WTC11 (cell line): Measurements from ENCODE around the gene AKAP10. TPM values are rescaled to one million over a fixed set of nuclear protein-coding genes. Genes with fewer than 3 reads are reported as not detected.
A peak's percentile ranks its signal among the peaks of the same experiment; 100 is the strongest.

Experiments used
- ATAC-seq: fragments of 200-7000 bp; cut with Tn5 transposase; 2 replicates; pipeline ENCODE4 v1.10.0; 2021; ENCODE audit warnings: mild to moderate bottlenecking, moderate library complexity
- CTCF ChIA-PET: fragments of 300-600 bp; sonication (Branson Sonifier 250); formaldehyde crosslinking; loops from one replicate; lab custom pipeline; 2021; ENCODE audit warnings: antibody characterized with exemption; lab: Charles Lee
- POLR2A ChIA-PET: fragments of 350-600 bp; sonication (Branson Sonifier 250); formaldehyde crosslinking; loops from one replicate; lab custom pipeline; 2021; ENCODE audit warnings: antibody characterized with exemption; lab: Charles Lee
- DNase-seq: peaks from one replicate; pipeline ENCODE4 v3.0.0; 2021; ENCODE audit warnings: low spot score
- H3K27ac Mint-ChIP-seq: 2 replicates; pipeline ENCODE4 v1.8.0; 2021; ENCODE audit warnings: mixed read lengths
- H3K27me3 Mint-ChIP-seq: 2 replicates; pipeline ENCODE4 v1.8.0; 2021; ENCODE audit warnings: low read depth, mild to moderate bottlenecking, moderate library complexity, mixed read lengths
- H3K36me3 Mint-ChIP-seq: 2 replicates; pipeline ENCODE4 v1.8.0; 2021; ENCODE audit warnings: mixed read lengths
- H3K4me1 Mint-ChIP-seq: 2 replicates; pipeline ENCODE4 v1.8.0; 2022; ENCODE audit warnings: mixed read lengths
- H3K4me3 Mint-ChIP-seq: 2 replicates; pipeline ENCODE4 v1.8.0; 2021; ENCODE audit warnings: mild to moderate bottlenecking, moderate library complexity, mixed read lengths
- H3K9me3 Mint-ChIP-seq: 2 replicates; pipeline ENCODE4 v1.8.0; 2021; ENCODE audit warnings: mixed read lengths
- CREB1 ChIP-seq: sonication (generic); formaldehyde crosslinking; IDR thresholded peaks from 2 replicates; pipeline ENCODE4 v1.8.0; 2023; ENCODE audit warnings: mild to moderate bottlenecking, missing genetic modification reagents
- CTCF ChIP-seq: fragments of 200-600 bp; IDR thresholded peaks from 2 replicates; pipeline ENCODE4 v1.8.0; 2022; ENCODE audit warnings: antibody characterized with exemption
- ELF4 ChIP-seq: sonication (generic); formaldehyde crosslinking; IDR thresholded peaks from 2 replicates; pipeline ENCODE4 v1.8.1; 2022; ENCODE audit warnings: low read depth, mild to moderate bottlenecking, moderate library complexity, missing genetic modification reagents
- FOXP1 ChIP-seq: sonication (generic); formaldehyde crosslinking; IDR thresholded peaks from 2 replicates; pipeline ENCODE4 v1.8.0; 2022; ENCODE audit warnings: missing genetic modification reagents, mild to moderate bottlenecking, moderate library complexity, borderline replicate concordance
- GABPB1 ChIP-seq: sonication (generic); formaldehyde crosslinking; IDR thresholded peaks from 2 replicates; pipeline ENCODE4 v1.8.1; 2023; ENCODE audit warnings: mild to moderate bottlenecking, missing genetic modification reagents
- IRF1 ChIP-seq: sonication (generic); formaldehyde crosslinking; IDR thresholded peaks from 2 replicates; pipeline ENCODE4 v1.8.0; 2023; ENCODE audit warnings: missing genetic modification reagents
- IRF2 ChIP-seq: sonication (generic); formaldehyde crosslinking; IDR thresholded peaks from 2 replicates; pipeline ENCODE4 v1.8.0; 2022; ENCODE audit warnings: low read depth, missing genetic modification reagents, borderline replicate concordance
- JUN ChIP-seq: sonication (generic); formaldehyde crosslinking; IDR thresholded peaks from 2 replicates; pipeline ENCODE4 v1.8.0; 2023; ENCODE audit warnings: mild to moderate bottlenecking, missing genetic modification reagents
- MXD4 ChIP-seq: fragments of 250-450 bp; sonication (Bioruptor Pico); IDR thresholded peaks from 2 replicates; pipeline ENCODE4 v1.8.0; 2021; ENCODE audit warnings: mild to moderate bottlenecking, moderate library complexity, borderline replicate concordance
- NFE2L1 ChIP-seq: sonication (generic); formaldehyde crosslinking; IDR thresholded peaks from 2 replicates; pipeline ENCODE4 v1.8.1; 2023; ENCODE audit warnings: missing genetic modification reagents
- NR1H2 ChIP-seq: sonication (generic); formaldehyde crosslinking; IDR thresholded peaks from 2 replicates; pipeline ENCODE4 v1.9.0; 2021; ENCODE audit warnings: mild to moderate bottlenecking, moderate library complexity, missing genetic modification reagents
- OVOL2 ChIP-seq: fragments of 250-450 bp; sonication (Bioruptor Pico); IDR thresholded peaks from 2 replicates; pipeline ENCODE4 v1.9.0; 2021; ENCODE audit warnings: mild to moderate bottlenecking, borderline replicate concordance
- PRDM15 ChIP-seq: sonication (generic); formaldehyde crosslinking; IDR thresholded peaks from 2 replicates; pipeline ENCODE4 v1.8.0; 2022; ENCODE audit warnings: missing genetic modification reagents
- PRRX2 ChIP-seq: fragments of 250-450 bp; sonication (Bioruptor Pico); IDR thresholded peaks from 2 replicates; pipeline ENCODE4 v1.8.0; 2021; ENCODE audit warnings: mild to moderate bottlenecking
- SOX15 ChIP-seq: fragments of 250-450 bp; sonication (Bioruptor Pico); IDR thresholded peaks from 2 replicates; pipeline ENCODE4 v1.9.0; 2021; ENCODE audit warnings: mild to moderate bottlenecking
- TEAD1 ChIP-seq: sonication (generic); formaldehyde crosslinking; IDR thresholded peaks from 2 replicates; pipeline ENCODE4 v1.8.0; 2022; ENCODE audit warnings: mild to moderate bottlenecking, missing genetic modification reagents
- ZNF219 ChIP-seq: sonication (generic); formaldehyde crosslinking; IDR thresholded peaks from 2 replicates; pipeline ENCODE4 v1.8.0; 2023; ENCODE audit warnings: missing genetic modification reagents, mild to moderate bottlenecking, borderline replicate concordance
- total RNA-seq: library from RNA; stranded (reverse); gene quantifications from 3 replicates; pipeline ENCODE4 v1.2.3, GENCODE V29; 2021
- TF ChIP-seq, protein P1 (sequence below): fragments of 250-450 bp; sonication (Bioruptor Pico); IDR thresholded peaks from 2 replicates; pipeline ENCODE4 v2.1.2; 2022; ENCODE audit warnings: mild to moderate bottlenecking, moderate library complexity
- TF ChIP-seq, protein P2 (sequence below): sonication (generic); formaldehyde crosslinking; IDR thresholded peaks from 2 replicates; pipeline ENCODE4 v1.8.1; 2022; ENCODE audit warnings: mild to moderate bottlenecking, missing genetic modification reagents, moderate library complexity, borderline replicate concordance
- TF ChIP-seq, protein P3 (sequence below): fragments of 250-450 bp; sonication (Bioruptor Pico); IDR thresholded peaks from 2 replicates; pipeline ENCODE4 v1.9.0; 2021; ENCODE audit warnings: moderate library complexity, mild to moderate bottlenecking, inconsistent platforms, borderline replicate concordance
- TF ChIP-seq, protein P4 (sequence below): sonication (generic); formaldehyde crosslinking; IDR thresholded peaks from 2 replicates; pipeline ENCODE4 v1.8.0; 2022; ENCODE audit warnings: mild to moderate bottlenecking, missing genetic modification reagents
- TF ChIP-seq, protein P5 (sequence below): sonication (generic); formaldehyde crosslinking; IDR thresholded peaks from 2 replicates; pipeline ENCODE4 v1.8.1; 2022; ENCODE audit warnings: low read depth, mild to moderate bottlenecking, moderate library complexity, missing genetic modification reagents, borderline replicate concordance

The AKAP10 gene
- total RNA-seq, 1 experiment from 2014 or later, result 29.9 TPM

- TF ChIP-seq, protein P1, sequence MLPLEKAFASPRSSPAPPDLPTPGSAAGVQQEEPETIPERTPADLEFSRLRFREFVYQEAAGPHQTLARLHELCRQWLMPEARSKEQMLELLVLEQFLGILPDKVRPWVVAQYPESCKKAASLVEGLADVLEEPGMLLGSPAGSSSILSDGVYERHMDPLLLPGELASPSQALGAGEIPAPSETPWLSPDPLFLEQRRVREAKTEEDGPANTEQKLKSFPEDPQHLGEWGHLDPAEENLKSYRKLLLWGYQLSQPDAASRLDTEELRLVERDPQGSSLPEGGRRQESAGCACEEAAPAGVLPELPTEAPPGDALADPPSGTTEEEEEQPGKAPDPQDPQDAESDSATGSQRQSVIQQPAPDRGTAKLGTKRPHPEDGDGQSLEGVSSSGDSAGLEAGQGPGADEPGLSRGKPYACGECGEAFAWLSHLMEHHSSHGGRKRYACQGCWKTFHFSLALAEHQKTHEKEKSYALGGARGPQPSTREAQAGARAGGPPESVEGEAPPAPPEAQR (CRISPR knock-in tag), result no peak
- TF ChIP-seq SOX15 (CRISPR knock-in tag) (no peak), OVOL2 (CRISPR knock-in tag) (no peak), IRF1 (CRISPR knock-in tag) (no peak)
These were observed 72.7 kb downstream of the AKAP10 start (continued) for GRCh38 chr17:19904924-19905323.

DNA sequence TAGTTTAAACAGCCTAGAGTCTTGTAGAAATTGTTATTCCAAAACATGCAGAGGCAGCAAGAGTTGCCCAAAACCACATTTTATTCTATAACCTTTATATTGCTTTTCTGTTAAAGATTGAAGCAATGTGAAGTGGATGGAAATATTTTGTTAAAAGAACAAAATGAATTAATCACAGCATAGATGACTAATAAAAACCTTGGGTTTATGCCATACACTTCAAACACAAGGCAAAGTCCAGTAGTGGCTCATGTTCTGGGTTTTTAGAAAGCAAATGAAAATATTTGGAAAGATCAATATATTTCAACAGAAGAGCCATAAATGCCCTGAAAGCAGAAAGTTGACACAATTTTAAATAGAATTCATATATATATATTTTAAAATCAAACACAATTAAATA, 73.2 kb downstream of the AKAP10 start:
- ChIA-PET CTCF (no interaction called here), POLR2A (no interaction called here)
- no peak for TF ChIP-seq NFE2L1
- TF ChIP-seq, protein P2, sequence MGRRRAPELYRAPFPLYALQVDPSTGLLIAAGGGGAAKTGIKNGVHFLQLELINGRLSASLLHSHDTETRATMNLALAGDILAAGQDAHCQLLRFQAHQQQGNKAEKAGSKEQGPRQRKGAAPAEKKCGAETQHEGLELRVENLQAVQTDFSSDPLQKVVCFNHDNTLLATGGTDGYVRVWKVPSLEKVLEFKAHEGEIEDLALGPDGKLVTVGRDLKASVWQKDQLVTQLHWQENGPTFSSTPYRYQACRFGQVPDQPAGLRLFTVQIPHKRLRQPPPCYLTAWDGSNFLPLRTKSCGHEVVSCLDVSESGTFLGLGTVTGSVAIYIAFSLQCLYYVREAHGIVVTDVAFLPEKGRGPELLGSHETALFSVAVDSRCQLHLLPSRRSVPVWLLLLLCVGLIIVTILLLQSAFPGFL (CRISPR knock-in tag), result no peak
- no peak for TF ChIP-seq MXD4 (CRISPR knock-in tag)
- no peak for TF ChIP-seq NR1H2 (CRISPR knock-in tag)
- no peak for TF ChIP-seq TEAD1 (CRISPR knock-in tag)
- TF ChIP-seq JUN, result no peak
- no peak for TF ChIP-seq ELF4
- TF ChIP-seq ZNF219 (CRISPR knock-in tag), result no peak
- no peak for TF ChIP-seq CTCF
- TF ChIP-seq, protein P3, sequence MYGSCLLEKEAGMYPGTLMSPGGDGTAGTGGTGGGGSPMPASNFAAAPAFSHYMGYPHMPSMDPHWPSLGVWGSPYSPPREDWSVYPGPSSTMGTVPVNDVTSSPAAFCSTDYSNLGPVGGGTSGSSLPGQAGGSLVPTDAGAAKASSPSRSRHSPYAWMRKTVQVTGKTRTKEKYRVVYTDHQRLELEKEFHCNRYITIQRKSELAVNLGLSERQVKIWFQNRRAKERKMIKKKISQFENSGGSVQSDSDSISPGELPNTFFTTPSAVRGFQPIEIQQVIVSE (CRISPR knock-in tag), result no peak
- TF ChIP-seq, protein P4, sequence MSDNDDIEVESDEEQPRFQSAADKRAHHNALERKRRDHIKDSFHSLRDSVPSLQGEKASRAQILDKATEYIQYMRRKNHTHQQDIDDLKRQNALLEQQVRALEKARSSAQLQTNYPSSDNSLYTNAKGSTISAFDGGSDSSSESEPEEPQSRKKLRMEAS (CRISPR knock-in tag), result no peak
- no peak for TF ChIP-seq GABPB1 (CRISPR knock-in tag)
- no peak overlapping the region for H3K27ac Mint-ChIP-seq
- peaks cover 57% of the 10 kb centered on the region for H3K36me3 Mint-ChIP-seq
- H3K4me1 Mint-ChIP-seq, result no peaks in the 10 kb centered on the region
- H3K9me3 Mint-ChIP-seq, result no peaks in the 10 kb centered on the region
- no peaks in the 10 kb centered on the region for H3K27me3 Mint-ChIP-seq
- ATAC-seq (no peak), DNase-seq (no peak)
- H3K4me3 Mint-ChIP-seq, result no peak overlapping the region

DNA sequence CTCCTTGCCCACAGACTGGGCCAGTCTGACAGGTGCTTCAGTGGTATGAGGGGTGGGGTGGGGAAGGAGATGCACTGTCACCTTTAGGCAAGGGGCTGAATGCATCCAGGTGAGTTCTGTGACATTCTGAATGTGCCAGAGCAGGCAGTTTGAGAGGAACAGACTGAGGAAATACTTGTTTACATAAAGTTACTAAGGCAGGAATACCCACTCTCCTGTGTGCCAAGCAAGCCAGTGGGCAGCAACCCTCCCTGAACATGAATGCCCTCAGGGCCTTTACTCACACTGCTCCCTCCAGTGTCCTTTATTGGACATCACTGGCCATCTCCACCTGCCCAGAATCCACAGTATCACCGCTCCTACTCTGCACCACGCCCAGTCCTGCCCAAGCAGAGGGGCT, 76.8 kb downstream of the AKAP10 start:
- Mint-ChIP-seq H3K36me3 (peaks cover 31% of the 10 kb centered on the region), H3K4me3 (no peak overlapping the region), H3K9me3 (no peaks in the 10 kb centered on the region), H3K27ac (no peak overlapping the region), H3K4me1 (peaks cover 6% of the 10 kb centered on the region), H3K27me3 (no peaks in the 10 kb centered on the region)
- CTCF ChIA-PET, result interaction anchor here (1.6 to 1.7 kb wide), 2 partner anchors 12 to 33 kb away, joined by 4 to 5 read pairs; partner anchors contain the start of gene ULK2
- DNase-seq (no peak), ATAC-seq (peak; percentile 29)
- POLR2A ChIA-PET, result no interaction called here
- TF ChIP-seq FOXP1 (no peak), IRF1 (CRISPR knock-in tag) (no peak), CREB1 (CRISPR knock-in tag) (no peak), PRRX2 (no peak), IRF2 (CRISPR knock-in tag) (no peak), PRDM15 (CRISPR knock-in tag) (no peak)
- TF ChIP-seq, protein P5, sequence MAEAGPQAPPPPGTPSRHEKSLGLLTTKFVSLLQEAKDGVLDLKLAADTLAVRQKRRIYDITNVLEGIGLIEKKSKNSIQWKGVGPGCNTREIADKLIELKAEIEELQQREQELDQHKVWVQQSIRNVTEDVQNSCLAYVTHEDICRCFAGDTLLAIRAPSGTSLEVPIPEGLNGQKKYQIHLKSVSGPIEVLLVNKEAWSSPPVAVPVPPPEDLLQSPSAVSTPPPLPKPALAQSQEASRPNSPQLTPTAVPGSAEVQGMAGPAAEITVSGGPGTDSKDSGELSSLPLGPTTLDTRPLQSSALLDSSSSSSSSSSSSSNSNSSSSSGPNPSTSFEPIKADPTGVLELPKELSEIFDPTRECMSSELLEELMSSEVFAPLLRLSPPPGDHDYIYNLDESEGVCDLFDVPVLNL, result no peak
